SW480 (cell line): ENCODE measurements around the gene EPN2.
A peak's percentile ranks its signal among the peaks of the same experiment; 100 is the strongest.

ENCODE experiments used
- DNase-seq: peaks from one replicate; pipeline ENCODE4 v3.0.0-alpha.2; 2016; ENCODE audit warnings: low spot score

EPN2 gene

GRCh38 chr17:19311421-19312215, 74.5 kb downstream of the EPN2 start:
- DNase-seq = no peak

DNA sequence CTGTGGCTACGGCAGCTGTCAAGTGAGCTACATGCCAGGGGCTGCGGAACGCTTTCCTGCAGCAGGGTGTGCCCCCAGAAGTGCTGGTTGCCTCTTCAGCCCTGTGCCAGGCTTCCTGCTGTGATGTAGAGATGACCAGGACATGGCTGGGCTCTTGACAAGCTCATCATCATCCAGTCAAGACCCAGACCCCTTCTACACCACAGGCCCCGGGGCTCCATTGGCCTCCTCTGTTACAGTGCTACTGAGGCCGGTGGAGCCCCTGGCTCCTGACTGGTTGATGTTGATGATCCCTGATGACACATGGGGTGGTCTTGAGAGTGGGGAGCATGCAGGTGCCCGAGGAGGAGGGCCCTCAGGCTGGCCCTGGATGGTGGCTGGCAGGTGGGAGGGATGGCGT, 75.2 kb downstream of the EPN2 start:
- DNase-seq = no peak

DNA sequence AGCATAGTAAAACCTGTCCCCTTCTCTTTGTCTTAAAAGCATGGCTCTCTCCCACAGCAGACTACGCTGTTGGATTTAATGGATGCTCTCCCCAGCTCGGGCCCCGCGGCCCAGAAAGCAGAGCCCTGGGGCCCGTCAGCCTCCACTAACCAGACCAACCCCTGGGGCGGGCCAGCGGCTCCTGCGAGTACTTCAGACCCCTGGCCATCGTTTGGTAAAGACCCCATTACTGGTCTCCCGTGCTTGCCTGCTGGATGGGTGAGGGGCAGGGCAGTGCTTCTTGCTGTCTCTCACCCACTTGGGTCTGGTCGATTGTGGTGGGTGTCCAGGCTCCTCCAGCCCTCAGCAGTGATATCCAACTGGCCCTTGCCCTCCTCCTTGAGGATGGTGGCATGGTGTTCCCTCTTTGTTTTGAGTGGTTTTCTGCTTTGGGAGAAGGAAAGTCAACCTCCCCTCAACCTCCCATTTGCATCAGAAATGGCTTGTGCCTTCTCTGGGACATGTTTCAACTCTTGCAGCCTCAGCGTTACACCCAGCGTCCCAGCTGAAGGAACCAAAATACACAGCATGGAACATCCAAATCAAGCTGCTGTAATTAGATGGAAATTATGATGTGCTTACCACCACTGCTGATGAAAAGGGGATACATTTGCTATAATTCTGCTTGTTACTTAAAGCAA, 76.0 kb downstream of the EPN2 start:
- no peak for DNase-seq

GRCh38 chr17:19313746-19314651, 76.8 kb downstream of the EPN2 start:
- no peak for DNase-seq

DNA sequence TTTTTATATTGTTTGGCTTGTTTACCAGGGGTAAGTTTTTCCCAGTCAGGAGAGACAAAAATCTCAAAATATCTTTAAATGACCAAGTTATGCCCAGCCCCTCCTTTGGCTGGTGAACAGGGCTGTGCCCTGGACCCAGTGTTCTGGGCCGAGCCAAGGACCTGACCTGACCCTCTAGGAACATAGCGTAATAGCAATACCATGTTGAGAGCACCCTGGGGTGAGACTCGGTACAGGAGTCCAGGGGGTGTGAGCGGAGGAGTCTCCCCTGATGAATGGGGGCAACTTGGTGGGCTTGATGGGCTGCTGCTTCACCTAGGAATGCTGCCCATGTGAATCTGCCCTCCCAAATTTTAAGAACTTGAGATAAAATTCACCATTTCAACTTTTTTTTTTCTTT, 77.9 kb downstream of the EPN2 start:
- no peak for DNase-seq

DNA sequence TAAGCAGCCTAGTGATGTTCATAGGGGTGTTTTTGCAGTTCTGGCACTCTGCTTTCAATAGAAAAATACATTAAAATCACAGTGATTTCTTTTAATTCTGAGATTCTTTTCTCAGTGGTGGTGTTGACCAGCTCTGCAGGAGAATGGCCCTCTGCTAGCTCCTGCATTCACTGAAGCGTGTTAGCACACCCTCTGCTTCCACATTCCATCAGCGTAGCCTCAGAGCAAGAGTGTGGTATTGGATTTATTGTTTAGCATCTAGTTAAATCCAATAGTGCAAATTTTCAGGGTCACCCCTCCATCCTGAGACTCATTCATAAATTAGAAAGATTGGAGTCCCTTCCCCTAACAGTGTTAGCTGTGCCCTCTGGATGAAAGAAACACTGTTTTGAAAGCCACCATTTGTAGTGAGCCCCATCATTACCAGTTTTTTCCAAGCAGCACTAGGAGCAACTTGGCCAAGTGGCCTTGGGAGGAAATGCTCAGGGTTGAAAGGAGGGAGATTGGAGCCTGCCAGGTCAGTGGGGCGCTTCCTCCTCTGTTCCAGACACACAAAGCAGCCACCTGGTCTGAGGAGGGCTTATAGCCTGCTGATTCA, 79.7 kb downstream of the EPN2 start:
- DNase-seq = no peak

GRCh38 chr17:19317359-19318095, 80.4 kb downstream of the EPN2 start:
- DNase-seq = peak; percentile 91

DNA sequence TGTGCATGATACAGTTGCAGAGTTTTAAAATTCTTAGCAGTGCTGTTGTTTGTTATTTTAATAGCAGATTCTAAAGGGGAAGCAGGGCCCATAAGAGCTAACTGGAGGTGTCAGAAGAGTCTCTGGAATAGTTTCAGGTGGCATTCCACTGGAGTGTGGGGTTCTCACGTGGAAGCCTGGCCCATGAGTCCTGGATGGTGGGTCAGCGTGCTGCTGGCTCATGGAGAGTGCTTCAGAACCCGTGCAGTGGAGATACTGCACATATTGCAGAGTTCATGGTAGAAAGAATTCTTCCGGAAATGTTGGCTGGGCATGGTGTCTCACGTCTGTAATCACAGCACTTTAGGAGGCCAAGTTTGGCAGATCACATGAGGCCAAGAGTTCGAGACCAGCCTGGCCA, 81.4 kb downstream of the EPN2 start:
- DNase-seq = no peak

- DNase-seq = no peak
Observed at GRCh38 chr17:19319771-19320505, 82.8 kb downstream of the EPN2 start.

DNA sequence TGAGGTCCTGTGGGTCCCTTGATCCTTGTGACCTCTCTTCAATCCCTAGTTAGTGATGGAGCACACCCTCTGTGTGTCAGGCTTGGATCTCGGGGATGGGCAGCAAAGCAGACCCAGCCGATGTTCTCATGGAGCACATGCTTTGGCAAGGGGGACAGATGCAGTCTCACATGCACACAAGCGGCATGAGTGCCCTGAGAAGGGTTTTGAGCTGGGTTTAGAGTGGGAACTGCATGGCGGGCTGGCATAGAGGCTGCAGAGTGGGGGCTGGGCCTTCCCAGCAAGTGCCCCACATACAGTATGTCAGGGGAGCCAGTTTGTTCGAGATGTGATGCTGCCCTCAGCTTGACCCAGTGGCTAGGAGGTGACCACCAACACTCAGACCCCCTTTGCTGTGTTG, 83.7 kb downstream of the EPN2 start:
- DNase-seq = no peak

GRCh38 chr17:19321481-19322128, 84.4 kb downstream of the EPN2 start:
- DNase-seq = no peak

- DNase-seq = no peak
Observed at GRCh38 chr17:19322129-19322505, 85.0 kb downstream of the EPN2 start.

DNA sequence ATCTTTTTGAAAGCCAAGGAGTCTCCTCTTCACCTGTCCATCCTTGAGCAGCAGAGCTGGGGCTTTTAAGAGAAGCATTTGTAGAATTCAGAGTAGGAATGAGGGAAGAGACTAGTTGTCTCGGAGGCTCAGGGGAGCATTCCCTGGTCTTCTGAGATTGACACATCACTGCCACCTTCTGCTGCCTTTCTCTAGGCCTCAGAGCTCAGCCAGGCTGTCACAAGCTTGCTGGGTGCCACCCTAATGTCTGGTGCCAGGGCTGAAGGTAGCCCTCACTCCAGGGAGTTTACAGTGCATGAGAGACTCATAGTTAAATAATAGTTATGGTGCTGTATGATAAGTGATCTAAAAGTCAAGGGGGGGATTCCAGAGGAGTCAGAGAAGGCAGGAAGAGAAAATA, 85.7 kb downstream of the EPN2 start:
- DNase-seq = no peak

GRCh38 chr17:19325542-19325941, 88.4 kb downstream of the EPN2 start:
- no peak for DNase-seq

- DNase-seq = peak; percentile 94
Observed at GRCh38 chr17:19327031-19327783, 90.0 kb downstream of the EPN2 start.

DNA sequence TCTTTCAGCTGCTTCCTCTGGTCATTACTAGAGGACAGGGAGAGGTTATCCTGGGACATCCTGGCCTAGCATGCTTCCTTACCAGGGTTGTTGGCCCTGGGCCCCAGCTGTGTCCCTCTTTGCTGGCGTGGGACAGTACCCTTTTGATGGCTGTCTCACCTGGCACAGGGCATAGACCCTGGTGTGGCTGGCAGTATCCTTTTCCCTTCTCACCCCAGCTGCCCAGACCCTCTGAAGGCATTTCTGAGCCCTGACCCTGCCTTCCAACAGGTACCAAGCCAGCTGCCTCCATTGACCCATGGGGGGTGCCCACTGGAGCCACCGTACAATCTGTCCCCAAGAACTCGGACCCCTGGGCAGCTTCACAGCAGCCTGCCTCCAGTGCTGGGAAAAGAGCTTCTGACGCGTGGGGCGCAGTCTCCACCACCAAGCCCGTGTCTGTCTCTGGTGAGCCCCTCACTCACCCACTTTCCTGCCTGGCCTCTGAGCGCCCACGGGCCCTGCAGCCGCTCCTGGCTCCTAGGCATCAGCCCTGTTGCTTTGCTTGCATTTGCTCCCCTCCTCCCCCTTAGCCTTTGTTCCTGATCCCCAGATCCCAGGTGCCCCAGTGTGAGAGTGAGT, 91.4 kb downstream of the EPN2 start:
- DNase-seq = no peak

GRCh38 chr17:19329136-19329535, 92.0 kb downstream of the EPN2 start:
- no peak for DNase-seq

- DNase-seq = no peak
Observed at GRCh38 chr17:19329839-19330238, 92.7 kb downstream of the EPN2 start.

GRCh38 chr17:19330271-19330670, 93.1 kb downstream of the EPN2 start:
- DNase-seq = no peak
